CD14-positive monocyte (primary cell): ENCODE measurements around the gene NLGN4Y. TPM values are rescaled to one million over a fixed set of nuclear protein-coding genes. Genes with fewer than 3 reads are reported as not detected.

Source experiments
- DNase-seq, 3 donors: peaks; one replicate each; pipeline ENCODE4 v3.0.0-alpha.2; 2011 to 2022
- H2AFZ ChIP-seq: 2 replicates; pipeline ENCODE4 v1.6.0; 2012; ENCODE audit warnings: mild to moderate bottlenecking, low read depth, low read length, inconsistent platforms; ENCODE audit not compliant: insufficient read depth, poor library complexity, severe bottlenecking
- H3K27ac ChIP-seq, 2 donors: 1 replicate in 1 of 2; 2 replicates in 1 of 2; pipeline ENCODE4 v1.5.1; 2012 to 2013; ENCODE audit warnings: low read length in 2 of 2, control low read depth in 1 of 2, inconsistent platforms in 1 of 2, low read depth in 1 of 2, mild to moderate bottlenecking in 1 of 2
- H3K27me3 ChIP-seq, 2 donors: one replicate each; pipeline versions ENCODE4 v1.6.0 to v1.6.1; 2011 to 2013; ENCODE audit warnings: low read length in 2 of 2; ENCODE audit not compliant: control insufficient read depth in 2 of 2, insufficient read depth in 2 of 2
- H3K36me3 ChIP-seq, 2 donors: replicated peaks in 1 of 2; 1 replicate in 1 of 2; 2 replicates in 1 of 2; pipeline versions ENCODE4 v1.5.1 to v1.6.1; 2012 to 2013; ENCODE audit warnings: low read length in 2 of 2, control low read depth in 1 of 2, inconsistent platforms in 1 of 2, mild to moderate bottlenecking in 1 of 2; ENCODE audit not compliant: insufficient read depth in 2 of 2, control insufficient read depth in 1 of 2
- H3K4me1 ChIP-seq, 2 donors: 1 replicate in 1 of 2; 2 replicates in 1 of 2; pipeline versions ENCODE4 v1.5.1 to v1.6.1; 2012 to 2013; ENCODE audit warnings: low read length in 2 of 2, control low read depth in 1 of 2, inconsistent platforms in 1 of 2, mild to moderate bottlenecking in 1 of 2, moderate library complexity in 1 of 2; ENCODE audit not compliant: insufficient read depth in 2 of 2, control insufficient read depth in 1 of 2
- H3K4me2 ChIP-seq: replicated peaks from 2 replicates; pipeline ENCODE3; 2012; ENCODE audit warnings: low read length, moderate library complexity, mild to moderate bottlenecking; ENCODE audit not compliant: poor library complexity, severe bottlenecking; ENCODE audit errors: extremely low read depth
- H3K4me3 ChIP-seq, 3 experiments: fragments of 200-600 bp in 1 of 3; sonication (generic) in 1 of 3; replicated peaks in 1 of 3; 1 replicate in 2 of 3; 2 replicates in 1 of 3; pipeline ENCODE4 v1.5.1; 2011 to 2013; ENCODE audit warnings: low read length in 3 of 3, mild to moderate bottlenecking in 3 of 3, control low read depth in 2 of 3, low read depth in 2 of 3, inconsistent platforms in 1 of 3, moderate library complexity in 1 of 3
- H3K79me2 ChIP-seq: 2 replicates; pipeline ENCODE4 v1.6.0; 2012; ENCODE audit warnings: mild to moderate bottlenecking, control low read depth, inconsistent platforms, low read length, moderate library complexity; ENCODE audit not compliant: insufficient read depth
- H3K9ac ChIP-seq: 2 replicates; pipeline ENCODE4 v1.6.0; 2017; ENCODE audit warnings: low read length, mild to moderate bottlenecking; ENCODE audit not compliant: insufficient read depth, poor library complexity, severe bottlenecking
- H3K9me3 ChIP-seq, 2 donors: replicated peaks in 1 of 2; 1 replicate in 1 of 2; 2 replicates in 1 of 2; pipeline versions ENCODE4 v1.5.1 to v1.6.1; 2012 to 2013; ENCODE audit warnings: low read length in 2 of 2, control low read depth in 1 of 2; ENCODE audit not compliant: control insufficient read depth in 1 of 2, insufficient read depth in 1 of 2
- H4K20me1 ChIP-seq: 2 replicates; pipeline ENCODE4 v1.6.0; 2012; ENCODE audit warnings: mild to moderate bottlenecking, low read length, control low read depth, moderate library complexity; ENCODE audit not compliant: insufficient read depth
- H3K27ac Mint-ChIP-seq, 7 donors: one replicate each; pipeline ENCODE4 v1.8.0; 2020; ENCODE audit warnings: mild to moderate bottlenecking in 7 of 7, mixed read lengths in 7 of 7, moderate library complexity in 6 of 7, inconsistent platforms in 2 of 7
- H3K27me3 Mint-ChIP-seq, 3 donors: one replicate each; pipeline ENCODE4 v1.8.0; 2021 to 2022; ENCODE audit warnings: low read depth in 3 of 3, mild to moderate bottlenecking in 3 of 3, mixed read lengths in 3 of 3, moderate library complexity in 3 of 3, inconsistent platforms in 1 of 3
- H3K36me3 Mint-ChIP-seq, 2 donors: one replicate each; pipeline ENCODE4 v1.8.0; 2020; ENCODE audit warnings: mixed read lengths in 2 of 2, inconsistent platforms in 1 of 2, mild to moderate bottlenecking in 1 of 2
- H3K4me1 Mint-ChIP-seq: one replicate; pipeline ENCODE4 v1.8.0; 2020; ENCODE audit warnings: mild to moderate bottlenecking, mixed read lengths
- H3K4me3 Mint-ChIP-seq, 2 donors: one replicate each; pipeline ENCODE4 v1.8.0; 2020; ENCODE audit warnings: mild to moderate bottlenecking in 2 of 2, mixed read lengths in 2 of 2, moderate library complexity in 1 of 2
- H3K9me3 Mint-ChIP-seq, 7 donors: one replicate each; pipeline ENCODE4 v1.8.0; 2020 to 2022; ENCODE audit warnings: mixed read lengths in 7 of 7, mild to moderate bottlenecking in 6 of 7, moderate library complexity in 6 of 7, inconsistent platforms in 2 of 7
- CTCF ChIP-seq: fragments of 200-600 bp; IDR thresholded peaks from one replicate; pipeline ENCODE4 v1.8.0; 2022; ENCODE audit warnings: antibody characterized with exemption, mild to moderate bottlenecking
- WGBS: methylation state at CpG from one replicate; pipeline ENCODE4 v1.1.5; 2013; ENCODE audit warnings: missing lambda C conversion rate; ENCODE audit not compliant: insufficient coverage; 5-methylcytosine and 5-hydroxymethylcytosine counted together
- intact Hi-C, 2 donors: fragments of 100-400 bp; cut with micrococcal nuclease; formaldehyde crosslinking; loops; one replicate each; pipeline versions ENCODE4 v1.15.0 to v1.15.1; 2023
- polyA plus RNA-seq, 3 donors: library from polyadenylated mRNA; depleted of rRNA in 1 of 3; unstranded in 2 of 3; stranded (reverse) in 1 of 3; fragments of 300-500 nt in 2 of 3; fragments of >200 nt in 1 of 3; fragmentation: Illumina TruSeq in 2 of 3; gene quantifications; 1 replicate in 2 of 3; 2 replicates in 1 of 3; pipeline ENCODE4 v1.2.3, GENCODE V29; 2012 to 2021

Gene NLGN4Y
- polyA plus RNA-seq, 3 donors = not detected

GRCh38 chrY:14504592-14504991, 19.7 kb upstream of the NLGN4Y start:
- peaks cover 0 to 7% (median 0%) of the 10 kb centered on the region in 7 donors for H3K9me3 Mint-ChIP-seq
- H3K4me1 ChIP-seq = no peaks in the 10 kb centered on the region
- no peaks in the 10 kb centered on the region for H3K27me3 Mint-ChIP-seq
- no peaks in the 10 kb centered on the region for H3K36me3 Mint-ChIP-seq
- DNase-seq = no peak
- no peak overlapping the region for H2AFZ ChIP-seq
- H3K9ac ChIP-seq = no peak overlapping the region
- intact Hi-C loops = no loop called here
- peaks cover 0 to 11% of the 10 kb centered on the region in 2 donors for H3K9me3 ChIP-seq
- H4K20me1 ChIP-seq = no peaks in the 10 kb centered on the region
- no peaks in the 10 kb centered on the region for H3K4me1 Mint-ChIP-seq
- no peak overlapping the region for H3K4me3 Mint-ChIP-seq
- H3K27ac Mint-ChIP-seq = no peak overlapping the region
- no peaks in the 10 kb centered on the region for H3K36me3 ChIP-seq
- WGBS = no CpG with 5 or more reads among the region's 2 CpGs
- H3K27ac ChIP-seq = no peak overlapping the region
- no peak overlapping the region for H3K4me2 ChIP-seq
- H3K4me3 ChIP-seq = no peak overlapping the region
- H3K79me2 ChIP-seq = no peaks in the 10 kb centered on the region
- H3K27me3 ChIP-seq = no peaks in the 10 kb centered on the region
- no peak for TF ChIP-seq CTCF

- no peak for DNase-seq
- no CpG with 5 or more reads among the region's 14 CpGs for WGBS
- no peaks in the 10 kb centered on the region for H4K20me1 ChIP-seq
- peaks cover 0 to 8% (median 0%) of the 10 kb centered on the region in 7 donors for H3K9me3 Mint-ChIP-seq
- H3K9ac ChIP-seq = no peak overlapping the region
- no peaks in the 10 kb centered on the region for H3K79me2 ChIP-seq
- H3K9me3 ChIP-seq = no peaks in the 10 kb centered on the region
- no peaks in the 10 kb centered on the region for H3K4me1 Mint-ChIP-seq
- no peak overlapping the region for H3K27ac Mint-ChIP-seq
- H3K27me3 ChIP-seq = peaks cover 0 to 44% of the 10 kb centered on the region in 2 donors
- no peak overlapping the region for H3K27ac ChIP-seq
- no peak overlapping the region for H3K4me2 ChIP-seq
- no peak for TF ChIP-seq CTCF
- H3K4me1 ChIP-seq = no peaks in the 10 kb centered on the region
- no peaks in the 10 kb centered on the region for H3K36me3 ChIP-seq
- H3K4me3 Mint-ChIP-seq = peak overlapping the region in 1 of 2 donors; percentile 65
- intact Hi-C loops = no loop called here
- no peak overlapping the region for H2AFZ ChIP-seq
- H3K4me3 ChIP-seq = no peak overlapping the region
- no peaks in the 10 kb centered on the region for H3K36me3 Mint-ChIP-seq
- peaks cover 0 to 41% (median 41%) of the 10 kb centered on the region in 3 donors for H3K27me3 Mint-ChIP-seq
Measured at GRCh38 chrY:14522379-14522950, 1.9 kb upstream of the NLGN4Y start.
